Body of pancreas (tissue), 4 donors: ENCODE data around the gene LRIG1.

Experiments used
- CTCF ChIP-seq, 7 experiments: fragments of 450-650 bp in 4 of 7; fragments of 200-600 bp in 3 of 7; sonication (generic) in 3 of 7; IDR thresholded peaks; one replicate each; pipeline ENCODE4 v1.5.1; 2016 to 2019; ENCODE audit warnings: antibody characterized with exemption in 7 of 7
- POLR2A ChIP-seq, 3 donors: fragments of 450-650 bp; IDR thresholded peaks; one replicate each; pipeline ENCODE4 v1.6.1; 2016; ENCODE audit warnings: antibody characterized with exemption in 3 of 3, mild to moderate bottlenecking in 2 of 3

GRCh38 chr3:66394753-66395249 lies 106.0 kb downstream of the LRIG1 start:
- TF ChIP-seq POLR2A (IDR thresholded peaks at IDR 0.05) = no peak
- no peak for TF ChIP-seq CTCF (IDR thresholded peaks at IDR 0.05)
